Measurements from ENCODE around the gene DNMT3A. TPM values are rescaled to one million over a fixed set of nuclear protein-coding genes. Genes with fewer than 3 reads are reported as not detected.

The DNMT3A gene
- total and polyA plus RNA-seq, 2 donors (not counting 3 experiments of a cell fraction or from before 2014, with no cell fraction given) = 23.3 to 71.7 TPM

- intact Hi-C loops (cut with micrococcal nuclease) = no loop called here
- H3K4me2 ChIP-seq (ENCODE audit: insufficient read depth, low read length) = no peak overlapping the region
- peaks cover 0 to 10% of the 10 kb centered on the region in 2 experiments for H3K36me3 ChIP-seq (ENCODE audit: control insufficient read depth in 2 of 2, extremely low read depth in 1 of 2, insufficient read depth in 2 of 2, low read length in 2 of 2)
- ChIA-PET CTCF (interaction anchor here (1.6 kb wide), 1 partner anchor 11 kb away, joined by 3 read pairs; no protein-coding TSS in a partner anchor), POLR2A (no interaction called here)
- no peak overlapping the region for H2AFZ ChIP-seq (ENCODE audit: low read depth, low read length)
- H3K9ac ChIP-seq (replicated peaks; ENCODE audit: extremely low read depth, insufficient read depth, low read length) = no peak overlapping the region
- DNase-seq (ENCODE audit: low read depth, low spot score) = no peak
- H3K9me1 ChIP-seq (replicated peaks; ENCODE audit: control insufficient read depth, extremely low read depth, insufficient read depth, low read length) = no peaks in the 10 kb centered on the region
- no peak for TF ChIP-seq MAX (IDR thresholded peaks at IDR 0.05; ENCODE audit: insufficient read depth, insufficient read length)
- no peak for TF ChIP-seq JUN (IDR thresholded peaks at IDR 0.05; ENCODE audit: borderline replicate concordance, insufficient read depth, insufficient read length, low read depth)
- TF ChIP-seq CTCF (IDR thresholded peaks at IDR 0.05; ENCODE audit: extremely low read depth in 1 of 2, insufficient read depth in 1 of 2, low read depth in 1 of 2, low read length in 2 of 2) = no peak
- no peak for TF ChIP-seq POLR2AphosphoS5 (IDR thresholded peaks at IDR 0.05; ENCODE audit: insufficient read depth, low read depth, low read length)
- TF ChIP-seq MYC (IDR thresholded peaks at IDR 0.05; ENCODE audit: low read depth, low read length) = no peak
- no peak for TF ChIP-seq FOS (IDR thresholded peaks at IDR 0.05; ENCODE audit: borderline replicate concordance, insufficient read depth, low read length)
- no peak for TF ChIP-seq POLR2A (IDR thresholded peaks at IDR 0.05; ENCODE audit: low read depth, low read length)
- no peak for TF ChIP-seq GATA2 (IDR thresholded peaks at IDR 0.05; ENCODE audit: insufficient read depth, insufficient read length, low read depth, low read length)
- no peaks in the 10 kb centered on the region for H3K4me1 ChIP-seq (ENCODE audit: control insufficient read depth, extremely low read depth, insufficient read depth, low read length)
- H3K4me3 ChIP-seq (replicated peaks in 1 of 3; ENCODE audit: insufficient read depth in 1 of 3, low read depth in 1 of 3, low read length in 3 of 3) = no peak overlapping the region
- no peaks in the 10 kb centered on the region for H3K79me2 ChIP-seq (ENCODE audit: control insufficient read depth, insufficient read depth, low read length)
- FAIRE-seq = no peak
- dilution Hi-C loops (cut with MboI; ENCODE audit: extremely low pct_ligation_motif_present, low sequenced_read_pairs) = no loop called here
- BruUV-seq (replicated peaks) = no TSS peak
- H3K27me3 ChIP-seq (ENCODE audit: control insufficient read depth in 2 of 2, insufficient read depth in 2 of 2, low read length in 2 of 2) = no peaks in the 10 kb centered on the region
- no peaks in the 10 kb centered on the region for H4K20me1 ChIP-seq (replicated peaks; ENCODE audit: control insufficient read depth, extremely low read depth, insufficient read depth, low read length)
- H3K27ac ChIP-seq (ENCODE audit: insufficient read depth, low read depth, low read length) = no peak overlapping the region
- no peaks in the 10 kb centered on the region for H3K9me3 ChIP-seq (replicated peaks; ENCODE audit: control insufficient read depth, insufficient read depth, low read length)
These were observed 29.7 kb downstream of the DNMT3A start for GRCh38 chr2:25311865-25312575.
